Measurements from ENCODE around the gene PKIG. TPM values are rescaled to one million over a fixed set of nuclear protein-coding genes. Genes with fewer than 3 reads are reported as not detected.

The PKIG gene
- total and polyA plus RNA-seq, 11 donors, result 155 to 286 (median 200) TPM

DNA sequence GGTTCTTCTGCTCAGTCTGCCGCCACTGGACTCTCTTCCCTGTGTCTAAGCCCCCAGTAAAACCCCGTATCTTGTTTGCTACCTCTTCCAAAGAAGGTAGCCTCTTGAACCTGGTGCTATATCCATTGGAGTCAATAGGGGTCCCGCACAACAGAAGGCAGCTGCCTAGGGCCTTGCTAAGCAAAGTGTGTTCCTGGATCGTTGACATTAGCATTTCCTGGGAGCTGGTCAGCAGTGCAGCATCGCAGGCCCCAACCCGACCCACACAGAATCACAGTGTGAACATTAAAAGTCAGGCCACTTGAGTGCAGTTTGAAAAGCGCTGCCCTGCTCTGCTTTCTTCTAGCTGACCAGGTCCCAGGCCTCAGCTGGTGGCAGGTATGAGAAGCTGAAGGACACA is 66.2 kb downstream of the PKIG start:
- DNase-seq (peak in 2 of 5 donors; percentile 5 to 25), ATAC-seq (no peak)
- H3K36me3 ChIP-seq, result peaks cover 0 to 5% (median 0%) of the 10 kb centered on the region in 9 donors
- H3K4me3 ChIP-seq, result peak overlapping the region in 2 of 12 donors; percentile 1 to 21
- H3K9me3 ChIP-seq, result no peaks in the 10 kb centered on the region
- 73 to 83% (median 81%) methylated on average over 6 to 7 of the region's 7 CpGs for WGBS, 4 donors
- H3K27ac ChIP-seq, result peak overlapping the region in 1 of 12 donors; percentile 15
- intact Hi-C loops (cut with DNase I), result no loop called here
- peaks cover 3 to 84% (median 42%) of the 10 kb centered on the region in 12 donors for H3K4me1 ChIP-seq
- TF ChIP-seq, protein P1, sequence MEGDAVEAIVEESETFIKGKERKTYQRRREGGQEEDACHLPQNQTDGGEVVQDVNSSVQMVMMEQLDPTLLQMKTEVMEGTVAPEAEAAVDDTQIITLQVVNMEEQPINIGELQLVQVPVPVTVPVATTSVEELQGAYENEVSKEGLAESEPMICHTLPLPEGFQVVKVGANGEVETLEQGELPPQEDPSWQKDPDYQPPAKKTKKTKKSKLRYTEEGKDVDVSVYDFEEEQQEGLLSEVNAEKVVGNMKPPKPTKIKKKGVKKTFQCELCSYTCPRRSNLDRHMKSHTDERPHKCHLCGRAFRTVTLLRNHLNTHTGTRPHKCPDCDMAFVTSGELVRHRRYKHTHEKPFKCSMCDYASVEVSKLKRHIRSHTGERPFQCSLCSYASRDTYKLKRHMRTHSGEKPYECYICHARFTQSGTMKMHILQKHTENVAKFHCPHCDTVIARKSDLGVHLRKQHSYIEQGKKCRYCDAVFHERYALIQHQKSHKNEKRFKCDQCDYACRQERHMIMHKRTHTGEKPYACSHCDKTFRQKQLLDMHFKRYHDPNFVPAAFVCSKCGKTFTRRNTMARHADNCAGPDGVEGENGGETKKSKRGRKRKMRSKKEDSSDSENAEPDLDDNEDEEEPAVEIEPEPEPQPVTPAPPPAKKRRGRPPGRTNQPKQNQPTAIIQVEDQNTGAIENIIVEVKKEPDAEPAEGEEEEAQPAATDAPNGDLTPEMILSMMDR (IDR thresholded peaks at IDR 0.05), result no peak
- no peaks in the 10 kb centered on the region for H3K27me3 ChIP-seq

DNA sequence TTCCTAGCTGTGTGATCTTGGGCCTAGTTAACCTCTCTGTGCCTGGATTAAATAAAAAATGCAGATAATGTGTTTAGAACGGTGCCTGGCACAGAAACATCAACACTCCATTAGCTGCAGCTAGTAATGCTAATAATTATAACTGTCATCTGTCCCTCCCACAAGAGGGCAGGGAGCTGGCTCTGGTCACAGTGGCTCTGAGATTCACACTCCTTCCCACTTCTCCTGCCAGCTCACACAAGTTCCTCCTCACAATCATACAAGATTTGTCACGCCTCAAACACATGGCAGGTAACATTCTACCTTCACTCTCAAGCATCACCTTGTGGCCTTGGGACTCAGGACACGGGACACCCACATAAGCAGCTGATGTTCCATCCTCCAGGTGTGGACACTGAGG is 66.7 kb downstream of the PKIG start:
- WGBS, 4 donors, result 67 to 80% (median 73%) methylated on average over 3 of the region's 3 CpGs
- ATAC-seq (no peak), DNase-seq (no peak)
- peak overlapping the region in 1 of 12 donors; percentile 15 for H3K27ac ChIP-seq
- H3K4me1 ChIP-seq, result peaks cover 3 to 78% (median 36%) of the 10 kb centered on the region in 12 donors
- TF ChIP-seq, protein P1 (IDR thresholded peaks at IDR 0.05), result no peak
- no peak for TF ChIP-seq POLR2A (IDR thresholded peaks at IDR 0.05)
- intact Hi-C loops (cut with DNase I), result no loop called here
- H3K36me3 ChIP-seq, result peaks cover 0 to 5% (median 0%) of the 10 kb centered on the region in 9 donors
- no peaks in the 10 kb centered on the region for H3K9me3 ChIP-seq
- no peaks in the 10 kb centered on the region for H3K27me3 ChIP-seq
- peak overlapping the region in 3 of 12 donors; percentile 1 to 85 (median 21) for H3K4me3 ChIP-seq

DNA sequence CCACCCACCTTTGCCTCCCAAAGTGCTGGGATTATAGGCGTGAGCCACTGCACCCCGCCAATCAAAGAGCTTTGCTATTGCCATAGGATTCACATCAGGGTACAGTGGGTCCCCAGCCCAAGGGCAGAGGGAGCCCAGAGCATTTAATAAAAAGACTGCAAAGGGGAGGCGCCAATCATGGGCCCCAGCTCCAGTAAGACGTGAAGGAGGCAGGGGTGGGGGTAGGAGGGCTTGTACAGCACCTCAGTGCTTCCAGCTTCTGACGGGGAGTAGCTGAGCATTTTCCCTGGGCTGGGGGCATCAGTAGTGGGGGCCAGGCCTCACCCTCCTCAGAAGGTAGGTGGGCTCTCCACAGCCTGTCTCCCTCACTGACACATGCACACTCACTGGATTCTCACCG is 67.6 kb downstream of the PKIG start:
- Histone ChIP-seq H3K27me3 (no peaks in the 10 kb centered on the region), H3K4me1 (peaks cover 0 to 70% (median 28%) of the 10 kb centered on the region in 12 donors), H3K4me3 (peak overlapping the region in 9 of 12 donors; percentile 69 to 91 (median 78)), H3K9me3 (no peaks in the 10 kb centered on the region), H3K36me3 (peaks cover 0 to 5% (median 0%) of the 10 kb centered on the region in 9 donors), H3K27ac (peak overlapping the region in 3 of 12 donors; percentile 24 to 95 (median 88))
- DNase-seq (peak in 1 of 5 donors; percentile 31), ATAC-seq (no peak)
- WGBS, 4 donors, result 81 to 94% (median 89%) methylated on average over 6 of the region's 6 CpGs
- intact Hi-C loops (cut with DNase I), result loop anchor here in 2 of 10 donors (5.0 kb wide), 2 partner anchors 33 to 38 kb away; no protein-coding TSS in a partner anchor
- TF ChIP-seq, protein P1 (IDR thresholded peaks at IDR 0.05), result no peak
- no peak for TF ChIP-seq POLR2A (IDR thresholded peaks at IDR 0.05)

DNA sequence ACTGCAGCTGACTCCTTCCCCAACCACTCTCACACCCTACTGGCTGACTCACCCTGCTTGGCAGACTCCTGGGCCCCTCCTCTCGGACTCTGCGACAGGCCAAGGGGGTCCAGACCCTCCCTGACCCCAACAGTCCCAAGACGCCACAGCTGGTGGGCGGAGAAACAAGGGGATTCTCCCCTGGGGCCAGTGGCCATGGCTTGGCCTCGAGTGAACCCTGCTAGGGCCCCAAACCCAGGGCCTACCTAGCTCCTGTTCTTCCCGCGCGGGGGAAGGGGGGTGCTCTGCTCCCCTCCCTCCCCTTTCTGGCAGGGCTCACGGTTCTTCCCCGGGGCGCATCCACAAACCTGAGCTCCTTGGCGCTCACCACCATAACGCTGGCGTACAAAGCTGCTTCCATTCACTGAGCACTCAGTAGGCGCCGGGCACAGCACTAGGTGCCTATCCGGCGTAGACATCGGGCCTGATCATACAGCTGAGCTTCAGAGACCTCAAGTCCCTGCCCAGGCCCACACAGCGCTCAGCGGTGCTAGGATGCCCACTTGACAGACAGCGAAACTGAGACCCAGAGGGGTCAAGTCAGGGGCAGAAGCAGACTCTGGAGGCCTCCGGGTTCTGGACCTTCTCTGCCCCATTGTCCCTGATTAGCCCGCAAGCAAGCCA is 68.5 kb downstream of the PKIG start:
- peak in 3 of 4 donors; percentile 21 to 35 (median 25) for ATAC-seq
- Histone ChIP-seq H3K4me1 (peaks cover 0 to 61% (median 24%) of the 10 kb centered on the region in 12 donors), H3K36me3 (peaks cover 0 to 5% (median 0%) of the 10 kb centered on the region in 9 donors), H3K27me3 (no peaks in the 10 kb centered on the region), H3K4me3 (peak overlapping the region; percentile 55 to 91 (median 78)), H3K27ac (peak overlapping the region; percentile 64 to 96 (median 92)), H3K9me3 (no peaks in the 10 kb centered on the region)
- intact Hi-C loops (cut with DNase I), result loop anchor here in 2 of 10 donors (5.0 kb wide), 2 partner anchors 34 to 39 kb away; no protein-coding TSS in a partner anchor
- DNase-seq, result peak in 4 of 5 donors; percentile 38 to 73 (median 62)
- TF ChIP-seq, protein P1 (IDR thresholded peaks at IDR 0.05), result no peak
- TF ChIP-seq POLR2A (IDR thresholded peaks at IDR 0.05), result no peak
- 20 to 53% (median 39%) methylated on average over 14 to 24 of the region's 24 CpGs for WGBS, 4 donors

All from heart left ventricle (tissue), 16 donors.